Parathyroid adenoma (tissue), 2 donors: Measurements from ENCODE around the gene RAPSN.

Experiments
- H2AFZ ChIP-seq: fragments of 300-600 bp; sonication (generic); one replicate; pipeline ENCODE4 v1.7.0; 2017; ENCODE audit warnings: antibody characterized with exemption, mild to moderate bottlenecking
- H3K27ac ChIP-seq: fragments of 300-600 bp; sonication (generic); one replicate; pipeline ENCODE4 v1.7.0; 2017
- H3K27me3 ChIP-seq: fragments of 300-600 bp; sonication (generic); one replicate; pipeline ENCODE4 v1.7.0; 2017; ENCODE audit warnings: low read length; ENCODE audit not compliant: control insufficient read depth, insufficient read depth
- H3K36me3 ChIP-seq: fragments of 300-600 bp; sonication (generic); one replicate; pipeline ENCODE4 v1.7.0; 2017; ENCODE audit warnings: low read length; ENCODE audit not compliant: control insufficient read depth, insufficient read depth
- H3K4me1 ChIP-seq: fragments of 300-600 bp; sonication (generic); one replicate; pipeline ENCODE4 v1.7.0; 2017; ENCODE audit warnings: control low read depth
- H3K4me2 ChIP-seq: fragments of 300-600 bp; sonication (generic); one replicate; pipeline ENCODE4 v1.7.0; 2017; ENCODE audit warnings: low read length
- H3K4me3 ChIP-seq: fragments of 300-600 bp; sonication (generic); one replicate; pipeline ENCODE4 v1.7.0; 2017; ENCODE audit warnings: low read depth, low read length
- H3K79me2 ChIP-seq: fragments of 300-600 bp; sonication (generic); one replicate; pipeline ENCODE4 v1.7.0; 2017; ENCODE audit warnings: control low read depth
- H3K9ac ChIP-seq: fragments of 300-600 bp; sonication (generic); one replicate; pipeline ENCODE4 v1.7.0; 2017; ENCODE audit warnings: mild to moderate bottlenecking
- H3K9me3 ChIP-seq: fragments of 300-600 bp; sonication (generic); one replicate; pipeline ENCODE4 v1.7.0; 2017; ENCODE audit warnings: low read length; ENCODE audit not compliant: control insufficient read depth
- TF ChIP-seq, protein P1 (sequence below): fragments of 300-600 bp; sonication (generic); IDR thresholded peaks from one replicate; pipeline ENCODE4 v1.7.0; 2017; ENCODE audit warnings: antibody characterized with exemption, mild to moderate bottlenecking
- donor health status: primary hyperparathyroidism.

The RAPSN gene

DNA sequence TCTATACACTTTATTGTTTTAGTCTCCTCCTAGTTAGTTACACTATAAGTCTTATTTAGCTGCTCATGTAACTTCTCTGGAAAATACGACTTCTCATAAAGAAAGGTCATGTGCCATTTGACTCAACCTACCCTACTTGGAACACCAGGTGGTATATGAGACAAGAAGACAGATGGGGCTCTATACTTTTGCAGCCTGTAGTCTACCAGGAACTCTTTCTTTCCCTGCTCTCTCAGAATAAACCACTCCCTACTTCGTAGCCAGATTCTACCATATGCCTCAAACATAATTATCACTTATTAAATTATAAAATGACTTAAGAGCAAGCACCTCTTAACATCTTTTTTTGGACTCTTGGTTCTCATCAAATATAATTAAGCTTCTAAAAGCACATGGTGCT, 38.5 kb upstream of the RAPSN start:
- no peak overlapping the region for H3K4me2 ChIP-seq
- no peak overlapping the region for H3K4me3 ChIP-seq

DNA sequence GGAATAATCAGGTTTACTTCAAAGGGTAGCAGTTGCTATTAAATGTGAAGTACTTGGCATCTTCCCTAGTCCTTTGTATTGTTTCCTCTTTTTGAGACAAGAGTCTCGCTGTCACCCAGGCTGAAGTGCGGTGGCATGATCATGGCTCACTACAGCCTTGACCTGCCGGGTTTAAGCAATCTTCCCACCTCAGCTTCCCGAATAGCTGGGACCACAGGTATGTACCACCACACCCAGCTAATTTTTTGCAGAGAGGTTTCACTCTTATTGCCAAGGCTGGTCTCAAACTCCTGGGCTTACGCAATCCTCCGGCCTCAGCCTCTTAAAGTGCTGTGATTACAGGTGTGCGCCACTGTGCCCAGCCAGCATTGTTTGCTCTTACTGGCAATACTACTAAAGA, 36.2 kb upstream of the RAPSN start:
- Histone ChIP-seq H2AFZ (no peak overlapping the region), H3K9me3 (no peaks in the 10 kb centered on the region), H3K79me2 (peaks cover 5% of the 10 kb centered on the region), H3K27me3 (no peaks in the 10 kb centered on the region), H3K9ac (no peak overlapping the region), H3K4me3 (no peak overlapping the region), H3K36me3 (no peaks in the 10 kb centered on the region), H3K27ac (no peak overlapping the region), H3K4me2 (no peak overlapping the region), H3K4me1 (peaks cover 10% of the 10 kb centered on the region)
- TF ChIP-seq, protein P1, sequence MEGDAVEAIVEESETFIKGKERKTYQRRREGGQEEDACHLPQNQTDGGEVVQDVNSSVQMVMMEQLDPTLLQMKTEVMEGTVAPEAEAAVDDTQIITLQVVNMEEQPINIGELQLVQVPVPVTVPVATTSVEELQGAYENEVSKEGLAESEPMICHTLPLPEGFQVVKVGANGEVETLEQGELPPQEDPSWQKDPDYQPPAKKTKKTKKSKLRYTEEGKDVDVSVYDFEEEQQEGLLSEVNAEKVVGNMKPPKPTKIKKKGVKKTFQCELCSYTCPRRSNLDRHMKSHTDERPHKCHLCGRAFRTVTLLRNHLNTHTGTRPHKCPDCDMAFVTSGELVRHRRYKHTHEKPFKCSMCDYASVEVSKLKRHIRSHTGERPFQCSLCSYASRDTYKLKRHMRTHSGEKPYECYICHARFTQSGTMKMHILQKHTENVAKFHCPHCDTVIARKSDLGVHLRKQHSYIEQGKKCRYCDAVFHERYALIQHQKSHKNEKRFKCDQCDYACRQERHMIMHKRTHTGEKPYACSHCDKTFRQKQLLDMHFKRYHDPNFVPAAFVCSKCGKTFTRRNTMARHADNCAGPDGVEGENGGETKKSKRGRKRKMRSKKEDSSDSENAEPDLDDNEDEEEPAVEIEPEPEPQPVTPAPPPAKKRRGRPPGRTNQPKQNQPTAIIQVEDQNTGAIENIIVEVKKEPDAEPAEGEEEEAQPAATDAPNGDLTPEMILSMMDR = no peak

More for the DNA sequence above, 38.5 kb upstream of the RAPSN start:
- H3K27me3 ChIP-seq = no peaks in the 10 kb centered on the region
- peaks cover 10% of the 10 kb centered on the region for H3K4me1 ChIP-seq
- no peaks in the 10 kb centered on the region for H3K9me3 ChIP-seq
- no peak overlapping the region for H3K9ac ChIP-seq
- H3K36me3 ChIP-seq = no peaks in the 10 kb centered on the region
- no peak overlapping the region for H3K27ac ChIP-seq
- TF ChIP-seq, protein P1 = no peak
- no peak overlapping the region for H2AFZ ChIP-seq
- H3K79me2 ChIP-seq = peaks cover 16% of the 10 kb centered on the region

DNA sequence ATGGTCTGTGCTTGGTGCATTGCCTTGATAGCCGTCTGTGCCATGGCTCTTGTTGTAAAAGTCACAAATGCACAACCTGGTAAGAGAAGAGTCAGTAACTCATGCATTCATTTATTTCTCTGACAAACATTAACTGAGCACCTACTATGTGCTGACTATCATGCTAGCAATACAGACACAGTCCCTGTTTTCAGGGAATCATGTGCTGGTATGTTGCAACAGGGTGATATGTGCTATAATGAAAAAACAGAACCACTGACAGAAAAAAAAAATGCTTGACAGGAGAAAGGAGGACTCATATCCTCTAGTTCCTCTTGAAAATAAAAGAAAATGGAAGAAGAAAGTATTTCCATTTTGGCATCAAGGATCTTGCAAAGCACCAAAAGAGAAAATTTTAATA, 34.5 kb upstream of the RAPSN start:
- TF ChIP-seq, protein P1 = no peak
- H2AFZ ChIP-seq = no peak overlapping the region

DNA sequence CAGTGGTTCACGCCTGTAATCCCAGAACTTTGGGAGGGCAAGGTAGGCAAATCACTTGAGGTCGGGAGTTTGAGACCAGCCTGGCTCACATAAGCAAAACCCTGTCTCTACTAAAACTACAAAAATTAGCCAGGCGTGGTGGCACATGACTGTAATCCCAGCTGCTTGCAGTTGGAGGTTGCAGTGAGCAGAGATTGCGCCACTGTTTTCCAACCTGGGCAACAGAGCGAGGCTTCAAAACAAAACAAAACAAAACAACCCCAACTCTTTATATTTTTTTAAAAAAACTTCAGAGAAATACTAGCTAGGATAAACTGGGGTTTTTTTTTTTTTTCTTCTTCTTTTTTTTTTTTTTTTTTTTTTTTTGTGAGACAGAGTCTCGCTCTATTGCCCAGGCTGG, 31.8 kb upstream of the RAPSN start:
- Histone ChIP-seq H3K4me1 (peaks cover 2% of the 10 kb centered on the region), H3K4me2 (no peak overlapping the region), H3K9ac (no peak overlapping the region), H2AFZ (no peak overlapping the region), H3K79me2 (peaks cover 5% of the 10 kb centered on the region), H3K9me3 (no peaks in the 10 kb centered on the region), H3K4me3 (no peak overlapping the region), H3K27ac (no peak overlapping the region), H3K27me3 (no peaks in the 10 kb centered on the region), H3K36me3 (no peaks in the 10 kb centered on the region)
- TF ChIP-seq, protein P1 = peak; percentile 19

More for the DNA sequence above, 34.5 kb upstream of the RAPSN start:
- H3K4me1 ChIP-seq = peaks cover 5% of the 10 kb centered on the region
- no peaks in the 10 kb centered on the region for H3K9me3 ChIP-seq
- H3K79me2 ChIP-seq = peaks cover 5% of the 10 kb centered on the region
- H3K27ac ChIP-seq = no peak overlapping the region
- H3K4me3 ChIP-seq = no peak overlapping the region
- no peak overlapping the region for H3K9ac ChIP-seq
- H3K36me3 ChIP-seq = no peaks in the 10 kb centered on the region
- H3K4me2 ChIP-seq = no peak overlapping the region
- H3K27me3 ChIP-seq = no peaks in the 10 kb centered on the region

DNA sequence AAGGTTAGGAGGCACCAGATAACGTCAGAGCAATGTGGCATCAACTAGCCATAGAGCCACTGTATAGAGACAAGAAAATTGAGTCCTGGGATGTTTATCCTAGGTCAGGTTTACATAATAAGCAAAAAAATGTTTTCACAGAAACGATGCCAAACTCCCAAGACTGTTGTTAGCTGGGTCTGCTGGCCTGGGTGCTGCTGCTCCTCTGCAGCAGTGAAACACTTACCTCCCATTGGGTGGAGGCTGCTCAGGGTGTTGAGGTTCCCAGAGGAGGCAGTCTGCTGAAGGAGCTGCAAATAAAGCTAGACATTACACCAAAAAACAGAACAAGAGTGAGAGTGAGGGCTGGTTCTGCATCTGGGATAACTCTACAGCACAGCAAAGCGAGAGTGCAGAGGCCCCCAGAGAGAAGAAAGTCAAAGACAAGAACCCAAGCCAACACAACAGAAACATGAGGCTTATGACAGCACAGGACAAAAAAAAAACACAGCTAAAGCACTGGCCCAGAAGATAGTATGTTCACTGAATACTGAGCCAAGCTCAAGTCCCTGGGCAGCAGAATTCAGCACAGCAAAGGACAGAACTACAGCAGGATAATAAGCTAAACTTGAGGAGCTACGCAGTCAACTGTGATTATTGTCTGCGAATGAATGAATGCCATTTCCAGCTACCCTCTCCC, 29.9 kb upstream of the RAPSN start:
- TF ChIP-seq, protein P1 = no peak
- H3K36me3 ChIP-seq = no peaks in the 10 kb centered on the region

More for the DNA sequence above, 29.9 kb upstream of the RAPSN start:
- H2AFZ ChIP-seq = no peak overlapping the region
- no peak overlapping the region for H3K27ac ChIP-seq
- H3K79me2 ChIP-seq = no peaks in the 10 kb centered on the region
- peaks cover 2% of the 10 kb centered on the region for H3K4me1 ChIP-seq
- no peaks in the 10 kb centered on the region for H3K27me3 ChIP-seq
- no peaks in the 10 kb centered on the region for H3K9me3 ChIP-seq
- no peak overlapping the region for H3K4me2 ChIP-seq
- H3K9ac ChIP-seq = no peak overlapping the region
- H3K4me3 ChIP-seq = no peak overlapping the region
